Choroid plexus epithelial cell (primary cell): ENCODE results near the gene APBB2.

Experiments used
- DNase-seq: peaks from one replicate; pipeline ENCODE4 v3.0.0-alpha.2; 2010; ENCODE audit warnings: low read depth
- H3K4me3 ChIP-seq: 2 replicates; pipeline ENCODE4 v1.5.1; 2011; ENCODE audit warnings: low read depth, mild to moderate bottlenecking, control low read depth, low read length, moderate library complexity
- TF ChIP-seq, protein P1 (sequence below): conservative IDR thresholded peaks from 2 replicates; pipeline ENCODE4 v1.5.1; 2011; ENCODE audit warnings: low read depth, mild to moderate bottlenecking, control low read depth, inconsistent platforms, low read length, moderate library complexity

APBB2 gene

DNA sequence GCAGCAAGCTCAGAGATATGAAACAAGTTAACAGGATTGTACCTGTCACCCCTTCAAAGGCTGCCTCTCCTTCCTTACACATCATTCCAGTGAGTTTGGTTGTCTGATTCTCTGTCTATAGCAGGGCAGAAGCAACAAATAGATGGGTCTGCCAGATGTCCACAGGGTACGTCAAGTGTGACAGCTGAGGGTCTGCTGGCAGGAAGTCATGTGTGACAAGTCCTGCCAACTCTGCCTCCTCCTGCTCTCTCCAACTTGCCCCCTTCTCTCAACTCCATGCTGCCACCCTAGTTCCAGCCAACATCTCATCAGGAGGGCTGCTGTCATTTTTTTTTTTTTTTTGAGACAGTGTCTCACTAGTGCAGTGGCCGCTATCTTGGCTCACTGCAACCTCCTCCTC is 355.4 kb downstream of the APBB2 start:
- DNase-seq, result no peak
- TF ChIP-seq, protein P1, sequence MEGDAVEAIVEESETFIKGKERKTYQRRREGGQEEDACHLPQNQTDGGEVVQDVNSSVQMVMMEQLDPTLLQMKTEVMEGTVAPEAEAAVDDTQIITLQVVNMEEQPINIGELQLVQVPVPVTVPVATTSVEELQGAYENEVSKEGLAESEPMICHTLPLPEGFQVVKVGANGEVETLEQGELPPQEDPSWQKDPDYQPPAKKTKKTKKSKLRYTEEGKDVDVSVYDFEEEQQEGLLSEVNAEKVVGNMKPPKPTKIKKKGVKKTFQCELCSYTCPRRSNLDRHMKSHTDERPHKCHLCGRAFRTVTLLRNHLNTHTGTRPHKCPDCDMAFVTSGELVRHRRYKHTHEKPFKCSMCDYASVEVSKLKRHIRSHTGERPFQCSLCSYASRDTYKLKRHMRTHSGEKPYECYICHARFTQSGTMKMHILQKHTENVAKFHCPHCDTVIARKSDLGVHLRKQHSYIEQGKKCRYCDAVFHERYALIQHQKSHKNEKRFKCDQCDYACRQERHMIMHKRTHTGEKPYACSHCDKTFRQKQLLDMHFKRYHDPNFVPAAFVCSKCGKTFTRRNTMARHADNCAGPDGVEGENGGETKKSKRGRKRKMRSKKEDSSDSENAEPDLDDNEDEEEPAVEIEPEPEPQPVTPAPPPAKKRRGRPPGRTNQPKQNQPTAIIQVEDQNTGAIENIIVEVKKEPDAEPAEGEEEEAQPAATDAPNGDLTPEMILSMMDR, result no peak
- no peak overlapping the region for H3K4me3 ChIP-seq

DNA sequence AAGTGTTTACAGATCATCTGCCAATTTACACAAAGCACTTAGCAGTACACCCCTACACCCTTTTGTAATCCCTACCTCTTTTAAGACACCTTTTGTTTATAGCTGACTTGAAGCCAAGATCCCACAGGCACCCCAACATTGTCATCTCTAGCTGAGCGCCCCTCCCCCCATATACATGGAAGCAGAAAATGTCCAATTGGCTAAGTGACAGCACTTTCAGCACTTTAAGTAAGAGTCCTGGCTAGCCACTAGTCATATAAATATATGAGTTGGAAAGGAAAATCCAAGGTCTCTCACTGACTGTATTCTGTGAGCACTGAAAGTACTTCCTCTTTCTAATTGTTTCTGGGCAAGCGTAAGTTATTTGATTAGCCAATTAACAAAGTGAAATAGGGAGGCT is 356.4 kb downstream of the APBB2 start:
- no peak for DNase-seq
- TF ChIP-seq, protein P1, result no peak
- no peak overlapping the region for H3K4me3 ChIP-seq

DNA sequence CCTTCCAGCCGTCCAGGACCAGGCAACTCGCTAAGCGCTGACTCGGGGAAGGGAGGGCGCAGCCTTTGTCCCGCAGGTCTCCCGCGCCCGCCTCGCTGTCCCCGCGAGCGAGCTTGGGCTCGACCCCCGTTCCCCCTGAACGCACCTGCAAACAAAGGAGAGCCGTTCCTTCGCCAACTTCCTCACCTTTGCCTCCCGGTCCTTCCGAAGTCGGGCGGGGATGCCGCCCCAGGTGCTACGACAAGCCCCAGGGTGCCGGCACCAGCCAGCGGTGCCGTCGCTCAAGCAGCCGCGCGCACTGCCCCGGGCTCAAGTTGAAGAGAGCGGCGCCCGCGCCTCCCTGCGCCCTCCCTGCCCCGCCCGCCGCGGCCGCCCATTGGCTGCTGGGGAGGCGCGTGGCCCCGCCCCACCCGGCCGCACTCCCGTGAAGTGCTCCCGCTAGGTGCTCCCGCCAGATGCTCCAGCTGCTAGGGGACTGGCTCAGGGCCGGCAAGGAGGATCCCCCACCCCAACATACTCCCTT is 357.4 kb downstream of the APBB2 start:
- DNase-seq, result peak; percentile 61
- H3K4me3 ChIP-seq, result peak overlapping the region; percentile 53
- TF ChIP-seq, protein P1, result no peak

DNA sequence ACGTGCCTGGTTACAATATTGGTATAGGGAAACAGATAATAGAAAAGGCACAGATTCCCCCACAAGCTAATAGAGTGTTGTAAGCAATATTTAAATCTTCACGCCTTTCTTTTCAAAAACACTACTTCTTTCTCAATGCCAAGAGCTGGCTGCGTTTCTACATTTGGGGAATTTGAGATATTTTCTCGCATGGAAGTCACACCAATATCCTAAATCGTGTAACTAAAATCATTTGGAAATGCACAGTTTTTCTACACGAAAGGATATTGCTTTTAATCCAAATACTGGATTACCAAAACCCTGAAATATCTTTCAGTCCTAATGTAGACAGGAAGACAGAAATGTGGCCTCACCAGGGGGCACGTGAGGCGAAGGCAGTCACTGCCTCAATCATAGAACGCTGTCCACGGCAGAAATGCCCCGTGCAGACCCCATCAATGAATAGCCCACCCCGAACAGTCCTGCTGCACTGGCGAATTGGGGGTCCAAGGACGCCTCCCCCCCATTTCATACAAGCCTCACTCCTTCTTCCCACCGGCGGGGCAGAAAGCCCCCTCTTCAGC is 358.0 kb downstream of the APBB2 start:
- TF ChIP-seq, protein P1, result no peak
- H3K4me3 ChIP-seq, result peak overlapping the region; percentile 53
- no peak for DNase-seq

DNA sequence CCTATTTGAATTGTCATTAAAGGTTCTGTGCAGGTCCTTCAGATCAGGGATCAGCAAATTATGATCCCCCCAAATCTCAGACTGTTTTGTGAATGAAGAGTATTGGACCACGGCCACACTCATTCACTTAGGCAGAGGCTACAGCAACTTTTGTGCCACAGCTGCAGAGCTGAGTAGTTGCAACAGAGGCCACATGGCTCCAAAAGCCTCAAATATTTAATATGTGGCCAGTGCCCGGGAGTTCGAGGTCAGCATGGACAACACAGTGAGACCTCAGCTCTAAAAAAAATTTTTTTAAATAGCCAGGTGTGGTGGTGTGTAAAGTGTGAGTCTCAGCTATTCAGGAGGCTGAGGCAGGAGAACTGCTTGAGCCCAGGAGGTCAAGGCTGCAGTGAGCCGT is 363.8 kb downstream of the APBB2 start:
- DNase-seq, result peak; percentile 22
- TF ChIP-seq, protein P1, result no peak
- no peak overlapping the region for H3K4me3 ChIP-seq

DNA sequence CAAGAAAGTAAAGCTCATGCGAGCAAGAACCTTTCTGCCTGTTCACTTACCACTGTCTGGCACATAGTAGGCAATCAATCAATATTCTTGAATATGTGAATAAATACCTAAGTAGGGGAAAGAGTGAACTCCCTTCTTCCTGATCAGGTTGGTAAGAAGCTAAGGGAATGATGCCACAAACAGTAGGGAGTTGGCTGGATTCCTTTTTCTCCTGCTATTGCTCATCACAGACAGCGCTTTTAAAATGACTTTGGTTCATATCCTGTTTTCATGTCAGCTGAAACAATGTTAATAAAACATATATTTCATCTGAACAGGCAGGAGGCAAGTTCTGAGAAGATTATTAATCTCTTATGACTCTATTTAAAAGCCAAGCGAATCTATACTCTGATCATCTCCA is 365.4 kb downstream of the APBB2 start:
- H3K4me3 ChIP-seq, result no peak overlapping the region
- DNase-seq, result peak; percentile 64
- TF ChIP-seq, protein P1, result no peak

DNA sequence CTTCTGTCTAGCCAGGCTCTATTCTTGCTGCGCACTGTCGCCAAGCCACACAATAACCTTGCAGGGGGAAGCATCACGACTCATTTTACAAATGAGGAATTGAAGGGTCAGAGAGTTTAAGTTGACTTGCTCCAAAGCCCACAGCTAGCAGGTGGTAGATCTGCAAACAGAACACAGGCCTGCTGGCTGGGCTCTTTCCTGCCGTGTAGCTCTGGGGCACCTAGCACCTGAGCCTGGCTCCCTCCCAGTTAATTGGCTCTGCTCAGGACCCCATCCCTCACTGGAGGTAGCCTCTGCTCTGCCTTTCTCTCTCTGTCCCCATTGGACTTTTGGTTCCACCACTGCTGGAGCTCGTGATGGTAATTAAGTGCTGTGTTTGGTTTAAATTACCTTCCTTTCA is 366.1 kb downstream of the APBB2 start:
- TF ChIP-seq, protein P1, result no peak
- H3K4me3 ChIP-seq, result no peak overlapping the region
- DNase-seq, result no peak
